Measurements from ENCODE around the gene CLDN14.
"Not testable (repeated sequence)": the region's sequence is repeated elsewhere in the genome, so short reads cannot be mapped to it uniquely, and the experiment has no call there.

CLDN14 gene

DNA sequence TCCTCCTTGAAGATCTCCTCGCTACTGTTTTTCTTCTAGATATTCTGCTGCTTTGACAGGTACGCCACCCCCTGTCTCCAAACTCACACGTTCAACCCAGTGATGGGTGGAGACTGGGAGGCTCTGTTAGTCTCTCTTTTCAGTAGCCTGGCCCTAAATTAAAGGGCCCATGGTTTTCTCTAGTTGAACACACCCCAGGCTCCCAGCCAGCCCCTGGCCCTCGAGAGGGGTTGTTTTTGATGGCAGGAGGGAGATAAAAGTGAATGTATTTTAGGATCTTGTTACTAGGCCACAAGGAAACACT is 21.6 kb upstream of the CLDN14 start:
- DNase-seq (ENCODE audit: low read depth, low spot score): no peak

DNA sequence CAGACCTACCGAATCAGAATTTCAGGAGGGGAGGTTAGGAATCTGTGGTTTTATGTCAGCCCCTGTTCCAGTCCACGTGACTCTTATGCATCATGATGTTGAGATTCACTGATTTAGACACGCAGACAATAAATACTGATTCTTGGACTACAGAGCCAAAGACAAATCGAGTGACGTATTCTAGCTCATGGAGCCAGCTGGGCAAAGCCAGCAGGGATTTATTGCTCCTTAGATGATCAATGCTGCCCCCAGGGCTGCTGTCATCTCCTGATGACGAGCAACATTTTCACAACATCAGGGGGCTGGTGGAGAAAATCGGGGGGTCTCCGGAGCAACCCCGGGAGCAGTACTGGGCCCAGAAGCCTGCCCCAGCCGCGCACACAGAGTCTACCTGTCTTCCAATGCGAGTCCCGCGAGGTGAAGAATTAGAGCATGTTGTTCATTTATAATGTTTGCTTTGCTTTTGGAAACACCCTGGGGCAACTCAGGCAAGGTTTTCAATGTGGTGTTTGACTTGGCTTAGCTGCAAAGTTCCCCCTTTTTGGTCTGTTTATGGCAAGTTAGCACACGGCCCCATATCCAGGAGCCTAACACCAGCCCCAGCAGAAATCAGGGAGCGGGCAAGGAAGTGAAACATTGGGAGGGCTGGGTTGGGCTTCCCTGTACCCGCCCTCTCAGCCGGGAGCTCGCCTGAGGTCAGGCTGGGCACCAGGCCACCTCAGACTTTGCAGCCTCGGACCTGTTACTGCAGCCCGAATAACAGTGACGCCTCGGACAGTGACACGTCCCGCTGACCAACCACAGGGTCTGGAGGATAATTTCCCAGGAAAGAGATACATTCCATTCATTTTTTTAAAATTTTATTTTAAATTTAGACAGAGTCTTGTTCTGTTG is 19.9 kb upstream of the CLDN14 start:
- no peak for DNase-seq (ENCODE audit: low read depth, low spot score)

DNA sequence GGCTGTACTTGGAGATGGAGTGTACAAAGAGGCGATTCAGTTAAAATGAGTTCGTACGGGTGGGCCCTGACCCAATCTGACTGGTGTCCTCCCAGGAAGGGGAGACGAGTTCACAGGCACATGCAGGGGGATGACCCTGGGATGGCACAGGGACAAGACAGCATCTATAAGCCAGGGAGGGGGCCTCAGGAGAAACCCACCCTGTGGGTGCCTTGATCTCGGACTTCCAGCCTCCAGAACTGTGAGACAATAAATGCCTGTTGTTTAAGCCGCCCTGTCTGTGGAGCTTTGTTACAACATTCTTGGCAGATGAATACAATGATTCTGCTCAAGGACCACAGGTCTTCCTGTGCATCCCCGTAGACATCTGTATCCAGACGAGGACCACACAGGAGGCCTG is 14.6 kb upstream of the CLDN14 start:
- DNase-seq (ENCODE audit: low read depth, low spot score): no peak

DNA sequence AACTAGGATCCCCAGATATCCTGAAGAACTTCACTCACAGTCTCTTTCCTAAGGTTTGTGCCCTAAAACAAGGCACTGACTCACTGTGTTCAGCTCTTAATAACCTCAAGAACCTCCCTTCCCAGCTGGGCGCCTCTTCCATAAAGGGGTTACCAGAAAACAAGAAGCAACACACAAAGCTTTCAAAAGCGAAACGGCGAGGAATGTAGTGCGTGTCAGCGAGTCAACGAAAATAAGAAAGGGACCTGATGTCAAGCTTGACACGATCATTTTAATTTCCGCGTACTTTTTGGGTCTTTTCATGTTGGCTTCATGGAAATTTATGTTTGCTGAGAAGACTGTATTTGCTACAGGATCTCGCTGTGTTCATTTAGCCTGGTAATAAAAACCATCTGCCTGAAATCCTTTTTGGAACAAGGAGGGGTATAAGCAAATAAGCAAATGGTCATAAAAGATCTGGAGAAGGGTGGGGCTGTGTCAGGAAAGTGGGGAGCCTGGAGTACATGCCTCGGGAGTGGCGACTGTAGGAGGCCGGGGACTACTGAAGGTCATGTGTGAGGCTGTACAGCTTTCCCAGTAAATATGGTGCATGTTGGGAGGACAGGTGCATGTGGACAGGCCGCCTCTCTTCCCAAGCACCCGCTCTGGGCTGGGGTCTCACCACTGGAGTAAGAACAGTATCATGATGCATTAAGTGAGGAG is 11.4 kb upstream of the CLDN14 start:
- DNase-seq (ENCODE audit: low read depth, low spot score): no peak

DNA sequence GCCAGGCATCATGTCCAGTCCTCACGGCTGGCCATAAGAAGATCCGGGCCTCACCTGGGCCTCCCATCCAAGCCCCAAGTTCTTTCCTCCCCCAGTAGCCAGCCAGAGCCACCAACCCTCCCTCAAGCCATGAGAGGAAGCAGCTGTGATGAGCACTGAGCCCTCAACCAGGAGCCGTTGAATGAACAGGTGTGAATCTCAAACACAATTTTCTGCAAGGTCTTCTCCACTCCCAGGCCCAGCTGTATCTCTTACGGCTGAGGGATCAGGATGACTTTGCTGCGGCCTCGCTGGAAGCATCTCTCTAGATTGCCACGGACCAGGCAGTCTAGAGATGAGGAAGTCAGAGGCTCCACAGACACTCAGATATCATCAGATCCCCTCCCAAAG is 9.8 kb upstream of the CLDN14 start:
- no peak for DNase-seq (ENCODE audit: low read depth, low spot score)

DNA sequence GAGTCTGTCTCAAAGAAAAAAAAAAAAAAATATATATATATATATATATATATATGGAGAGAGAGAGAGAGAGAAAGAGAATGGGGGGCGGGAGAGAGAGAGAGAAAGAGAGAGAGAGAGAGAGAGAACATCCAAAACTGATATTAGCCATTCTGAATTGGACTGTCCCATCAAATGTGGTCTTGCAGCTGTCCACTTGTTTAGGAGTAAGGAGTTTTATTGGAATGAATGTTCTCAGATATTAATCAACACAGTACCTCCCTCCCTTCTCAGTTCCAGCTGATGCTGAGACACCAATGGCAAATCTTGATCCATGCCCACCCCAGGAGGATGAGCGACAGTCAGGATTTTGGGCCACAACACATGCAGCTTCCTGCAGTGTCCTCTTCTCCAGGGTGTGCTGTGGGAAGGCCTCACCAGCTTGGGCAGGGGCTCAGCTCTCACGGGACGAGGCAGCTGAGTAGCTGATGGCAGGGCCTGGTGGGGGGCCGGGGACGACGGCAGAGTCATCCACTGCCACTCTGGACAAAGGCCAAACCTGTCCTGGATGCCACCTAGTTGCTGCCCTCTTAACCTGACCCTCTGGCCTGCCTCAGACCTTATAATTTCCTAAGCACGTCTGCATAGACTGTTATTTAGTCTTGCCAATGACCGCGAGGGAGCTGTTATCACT is 9.3 kb upstream of the CLDN14 start:
- no peak for DNase-seq (ENCODE audit: low read depth, low spot score)

DNA sequence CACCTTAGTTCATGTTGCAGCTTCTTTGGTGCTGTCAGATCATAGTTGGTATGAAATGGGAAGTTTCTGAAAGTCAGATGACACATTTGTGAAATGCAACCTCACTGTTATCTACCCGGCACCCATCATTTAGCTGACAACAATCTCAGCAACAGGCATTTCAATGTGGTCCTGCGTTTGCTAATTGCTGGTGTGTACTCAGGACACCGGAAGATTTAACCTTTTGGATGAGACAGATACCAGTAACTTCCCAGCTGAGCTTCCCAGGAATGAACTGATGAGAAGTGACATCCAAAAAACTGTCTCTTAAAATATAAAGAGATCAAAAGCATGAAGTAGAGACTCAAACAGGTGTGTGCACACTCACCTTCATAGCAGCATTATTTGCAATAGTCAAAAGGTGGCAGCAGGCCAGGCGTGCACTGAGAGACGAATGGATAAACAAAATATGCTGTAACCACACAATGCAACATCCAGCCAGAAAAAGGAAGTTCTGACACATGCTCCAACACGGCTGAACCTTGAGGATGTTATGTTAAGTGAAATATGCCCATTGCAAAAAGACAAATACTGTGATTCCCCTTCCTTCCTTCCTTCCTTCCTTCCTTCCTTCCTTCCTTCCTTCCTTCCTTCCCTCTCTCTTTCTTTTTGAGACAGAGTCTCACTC is 7.9 kb upstream of the CLDN14 start:
- no peak for DNase-seq (ENCODE audit: low read depth, low spot score)

DNA sequence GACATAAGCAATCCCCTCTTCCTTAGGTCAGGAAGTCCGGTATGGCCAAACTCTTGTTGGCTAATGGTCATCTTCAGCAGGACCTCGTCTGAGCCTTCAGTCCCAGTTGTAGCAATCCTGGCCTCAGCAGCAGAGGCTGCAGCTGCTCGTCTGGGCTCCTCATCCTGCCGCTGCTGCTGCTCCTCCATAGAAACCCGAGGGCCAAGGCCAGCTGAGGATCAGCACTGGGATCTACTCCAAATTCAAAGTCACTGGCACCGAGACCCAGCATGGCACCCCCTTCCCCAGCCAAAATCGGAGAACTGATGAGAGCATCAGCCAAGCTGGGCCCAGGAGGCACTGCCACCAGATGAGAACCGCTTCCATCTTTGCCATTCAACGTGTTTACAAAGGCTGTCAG is 6.3 kb upstream of the CLDN14 start:
- DNase-seq (ENCODE audit: low read depth, low spot score): no peak

DNA sequence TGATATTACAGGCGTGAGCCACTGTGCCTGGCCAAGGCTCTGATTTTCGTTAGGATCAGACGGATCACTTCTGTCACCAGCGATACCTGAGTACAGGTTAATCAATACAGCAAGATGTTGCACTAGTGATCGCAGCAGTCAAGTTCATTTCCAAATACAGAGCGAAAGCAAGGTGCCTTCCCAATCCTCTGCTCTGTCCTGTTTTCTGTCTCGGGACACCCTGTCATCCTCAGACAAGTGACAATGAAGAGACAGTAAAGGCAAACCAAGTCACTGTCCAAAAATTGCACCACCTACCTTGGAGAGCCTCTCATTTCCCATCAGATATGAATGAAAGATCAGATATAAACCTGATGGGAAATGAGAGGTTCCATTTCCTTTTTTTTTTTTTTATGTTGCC is 5.6 kb upstream of the CLDN14 start:
- DNase-seq (ENCODE audit: low read depth, low spot score): no peak

DNA sequence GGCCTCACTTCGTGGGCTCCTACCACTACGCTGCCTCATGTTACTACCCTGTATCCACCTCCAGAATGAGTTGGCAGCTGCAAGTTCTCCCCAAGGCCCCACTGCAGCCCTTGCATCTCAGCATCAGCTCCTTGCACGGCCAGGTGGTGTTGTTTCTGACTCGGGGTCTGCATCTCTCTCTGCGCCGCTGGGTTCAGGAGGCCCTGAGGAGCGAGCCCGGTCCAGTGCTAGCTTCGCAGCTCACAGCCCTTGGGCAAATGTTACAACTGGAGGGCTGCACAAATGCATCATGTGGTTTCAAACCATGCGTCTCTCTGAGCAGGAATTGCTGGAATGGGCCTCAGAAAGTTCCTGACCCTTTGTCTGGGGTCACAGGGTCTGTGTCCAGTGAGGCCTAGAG is 3.2 kb upstream of the CLDN14 start:
- DNase-seq (ENCODE audit: low read depth, low spot score): no peak

DNA sequence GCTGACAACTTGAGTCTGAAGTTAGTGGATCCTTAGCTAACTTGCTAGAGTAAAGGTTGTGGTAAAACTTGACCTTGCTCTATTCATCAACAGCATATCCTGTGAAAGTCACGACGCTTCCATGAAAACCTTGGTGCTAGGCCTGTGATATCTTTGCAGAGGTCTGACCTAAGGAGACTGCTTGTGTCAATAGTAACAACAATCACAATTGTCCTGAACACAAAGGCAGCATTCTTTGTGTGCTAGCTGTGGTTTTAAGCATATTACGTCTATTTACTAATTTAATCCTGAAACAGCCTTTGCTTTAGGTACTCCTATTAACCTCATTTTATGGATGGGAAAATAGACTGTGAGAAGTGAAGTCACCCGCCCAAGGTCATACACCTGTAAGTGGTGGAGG is 2.8 kb upstream of the CLDN14 start:
- no peak for DNase-seq (ENCODE audit: low read depth, low spot score)

DNA sequence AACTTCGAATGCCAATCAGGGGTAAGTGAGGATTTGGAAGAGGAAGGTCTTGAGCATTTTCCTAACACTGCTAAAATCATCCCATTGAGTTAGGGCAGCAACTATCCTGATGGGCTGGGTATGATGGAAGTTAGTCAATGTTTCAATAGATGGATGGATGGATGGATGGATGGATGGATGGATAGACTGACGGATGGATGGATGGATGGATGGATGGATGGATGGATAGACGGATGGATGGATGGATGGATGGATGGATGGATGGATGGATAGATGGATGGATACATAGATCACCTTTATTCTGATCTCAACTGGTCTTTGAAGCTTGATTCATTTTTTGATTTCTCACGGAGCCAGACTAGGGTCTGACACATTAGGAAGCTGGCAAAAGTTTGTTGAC is 2.3 kb upstream of the CLDN14 start:
- no peak for DNase-seq (ENCODE audit: low read depth, low spot score)

DNA sequence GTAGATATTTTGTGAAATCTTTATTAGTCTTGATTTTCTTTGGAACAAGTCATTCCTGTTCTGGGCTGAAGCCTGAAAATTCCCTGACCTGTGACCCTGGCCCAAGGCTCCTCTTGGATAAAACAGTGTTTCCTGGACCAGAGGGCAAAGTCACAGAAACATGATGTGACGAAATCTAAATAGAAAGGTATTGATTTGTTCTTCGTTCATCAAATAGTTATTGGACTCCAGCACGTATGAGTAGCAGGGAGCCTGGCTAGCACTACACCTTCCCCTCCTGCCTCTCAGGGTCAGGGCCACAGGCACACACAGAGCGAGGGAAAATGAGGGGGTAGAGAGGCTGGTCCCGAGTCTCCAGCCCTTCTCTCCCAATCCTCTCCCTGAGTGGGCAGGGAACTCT is 1.7 kb upstream of the CLDN14 start:
- DNase-seq (ENCODE audit: low read depth, low spot score): no peak

DNA sequence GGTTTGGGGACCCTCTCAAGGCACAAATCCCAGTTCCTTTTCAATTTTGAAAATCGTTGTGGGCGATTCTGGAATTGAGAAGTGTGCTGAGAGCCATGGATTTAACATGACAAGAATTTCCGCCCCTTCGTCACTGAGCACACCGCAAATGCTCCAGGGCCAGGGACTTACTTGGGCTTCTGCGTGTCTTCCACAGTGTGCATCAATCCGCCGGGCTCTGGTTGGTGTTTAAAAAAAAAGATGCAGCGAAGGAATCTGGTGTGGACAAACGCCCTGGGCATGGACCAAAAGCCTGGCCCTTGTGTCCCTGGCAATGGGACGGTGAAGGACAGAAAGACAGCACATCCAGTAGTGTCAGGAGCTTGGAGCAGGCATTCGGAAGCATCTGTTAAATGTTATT is 696 bp upstream of the CLDN14 start:
- no peak for DNase-seq (ENCODE audit: low read depth, low spot score)

DNA sequence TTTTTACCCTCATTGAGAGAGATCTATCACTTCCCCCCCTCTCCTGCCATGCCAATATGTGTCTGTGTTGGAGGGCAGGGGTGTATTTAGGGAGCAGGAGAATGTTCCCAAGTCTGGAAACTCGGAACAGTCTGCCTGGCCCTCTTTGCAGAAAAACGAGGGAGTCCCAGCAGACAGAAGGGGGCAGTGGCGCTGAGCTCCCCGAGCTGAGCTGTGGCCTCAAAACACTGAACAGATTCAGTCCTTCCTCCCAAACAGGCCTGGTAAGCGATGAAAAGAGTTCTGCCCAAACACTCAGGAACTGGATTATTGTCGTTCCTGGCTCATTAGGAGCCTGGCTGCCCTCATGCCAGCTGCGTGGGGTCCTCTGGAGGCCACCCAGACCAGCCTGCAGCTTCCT is 981 bp downstream of the CLDN14 start:
- DNase-seq (ENCODE audit: low read depth, low spot score): no peak

DNA sequence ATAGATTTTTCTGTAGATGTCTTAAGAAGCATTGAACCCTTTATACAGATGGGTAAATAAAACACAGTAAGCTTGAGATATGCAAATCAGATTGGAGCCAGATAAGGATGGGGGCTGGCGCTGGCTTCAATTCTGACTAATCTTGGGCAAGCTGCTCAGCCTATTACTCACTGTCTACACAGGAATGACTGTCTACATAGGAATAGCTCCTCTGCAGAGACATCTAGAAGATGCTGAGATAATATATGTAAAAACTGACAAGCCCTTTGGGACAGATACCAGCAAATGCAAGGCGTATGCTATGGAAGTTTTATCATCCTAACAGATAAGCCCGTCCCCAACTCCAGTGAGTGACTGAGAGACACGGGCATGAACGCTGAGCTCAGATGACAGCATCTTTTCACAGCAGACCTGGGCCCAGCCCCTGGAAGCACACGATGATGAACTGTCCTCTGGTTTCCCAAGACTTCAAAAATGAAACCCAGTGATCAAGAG is 1.7 kb downstream of the CLDN14 start:
- no peak for DNase-seq (ENCODE audit: low read depth, low spot score)

DNA sequence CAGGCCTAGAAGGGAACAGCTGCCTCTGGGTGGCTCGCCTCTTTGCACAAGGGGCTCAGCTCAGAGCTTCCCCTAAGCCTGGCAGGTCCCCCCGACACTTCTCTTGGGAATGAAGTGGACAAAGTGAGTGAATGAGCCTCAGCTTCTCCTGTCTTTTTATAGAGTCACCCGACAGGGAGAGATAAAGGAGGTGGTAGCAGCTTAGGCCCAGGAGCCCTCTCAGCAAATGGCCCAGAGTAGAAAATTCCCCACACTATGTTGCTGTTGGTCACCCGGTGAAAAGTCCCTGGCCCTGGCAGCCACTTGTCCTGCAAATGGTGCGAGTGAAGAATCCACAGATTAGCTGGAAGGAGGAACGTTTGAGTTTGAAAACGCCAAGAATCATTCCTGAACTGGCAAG is 2.4 kb downstream of the CLDN14 start:
- DNase-seq (ENCODE audit: low read depth, low spot score): no peak

DNA sequence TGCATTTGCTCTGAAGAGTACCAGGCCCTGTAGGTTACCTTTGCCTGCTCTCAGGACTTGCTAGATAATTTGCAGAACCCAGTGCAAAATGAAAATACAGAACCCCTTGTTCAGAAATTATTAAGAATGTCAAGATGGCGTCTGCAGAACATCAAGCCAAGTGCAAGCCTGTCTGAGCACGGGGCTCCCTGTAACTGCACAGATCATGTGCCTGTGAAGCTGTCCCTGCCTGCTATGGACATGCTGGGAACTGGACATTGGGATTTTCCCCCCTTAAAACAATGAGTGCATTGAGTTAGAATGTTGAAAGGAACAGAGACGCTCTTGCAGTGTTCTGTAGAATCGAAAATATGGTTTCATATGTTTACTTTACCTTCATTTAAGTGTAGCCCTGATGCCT is 2.9 kb downstream of the CLDN14 start:
- no peak for DNase-seq (ENCODE audit: low read depth, low spot score)

DNA sequence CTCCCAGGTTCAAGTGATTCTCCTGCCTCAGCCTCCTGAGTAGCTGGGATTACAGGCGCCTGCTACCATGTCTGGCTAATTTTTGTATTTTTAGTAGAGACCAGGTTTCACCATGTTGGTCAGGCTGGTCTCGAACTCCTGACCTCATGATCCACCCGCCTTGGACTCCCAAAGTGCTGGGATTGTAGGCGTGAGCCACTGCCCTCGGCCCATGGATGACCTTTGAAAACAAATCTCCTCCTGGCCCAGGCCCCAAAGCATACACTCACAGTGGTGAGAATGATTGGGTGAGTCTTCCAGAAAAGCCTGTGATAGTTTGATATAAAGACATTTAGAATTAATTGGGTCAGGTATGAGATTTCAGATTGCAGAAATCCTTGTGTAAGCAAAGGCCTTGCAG is 3.4 kb downstream of the CLDN14 start:
- not testable (repeated sequence) for DNase-seq (ENCODE audit: low read depth, low spot score)

DNA sequence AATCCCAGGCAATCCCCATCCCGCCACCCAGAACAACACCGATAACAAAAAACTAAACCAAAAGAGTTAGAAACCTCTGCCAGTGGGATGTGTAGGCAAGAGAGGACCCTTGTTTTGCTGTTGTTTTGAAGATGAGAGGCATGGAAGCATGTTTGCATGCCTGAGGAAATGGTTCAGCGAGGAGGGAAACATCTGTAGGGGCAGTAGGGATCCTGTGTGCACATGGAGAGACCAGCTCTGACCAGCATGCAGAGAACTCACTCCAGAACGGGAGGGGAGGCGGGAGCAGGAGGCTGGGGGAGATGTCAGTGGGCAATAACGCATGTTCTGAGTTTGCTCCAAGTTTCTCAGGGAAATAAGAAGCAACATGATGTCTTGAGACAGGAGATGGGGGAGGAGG is 5.3 kb downstream of the CLDN14 start:
- DNase-seq (ENCODE audit: low read depth, low spot score): no peak

DNA sequence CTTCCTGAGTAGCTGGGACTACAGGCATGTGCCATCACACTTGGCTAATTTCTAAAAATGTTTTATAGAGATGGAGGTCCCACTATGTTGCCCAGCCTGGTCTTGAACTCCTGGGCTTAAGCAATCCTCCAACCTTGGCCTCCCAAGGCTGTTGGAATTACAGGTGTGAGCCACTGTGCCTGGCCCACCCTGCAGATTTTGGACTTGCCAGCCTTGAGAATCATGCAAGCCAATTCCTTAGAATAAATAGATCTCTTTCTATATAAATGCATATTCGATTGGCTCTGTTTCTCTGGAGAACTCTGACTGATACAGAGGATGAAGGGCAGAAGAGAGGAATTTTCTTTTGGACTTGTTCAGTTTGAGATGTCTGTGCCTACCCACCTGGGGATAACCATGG is 6.7 kb downstream of the CLDN14 start:
- DNase-seq (ENCODE audit: low read depth, low spot score): no peak

DNA sequence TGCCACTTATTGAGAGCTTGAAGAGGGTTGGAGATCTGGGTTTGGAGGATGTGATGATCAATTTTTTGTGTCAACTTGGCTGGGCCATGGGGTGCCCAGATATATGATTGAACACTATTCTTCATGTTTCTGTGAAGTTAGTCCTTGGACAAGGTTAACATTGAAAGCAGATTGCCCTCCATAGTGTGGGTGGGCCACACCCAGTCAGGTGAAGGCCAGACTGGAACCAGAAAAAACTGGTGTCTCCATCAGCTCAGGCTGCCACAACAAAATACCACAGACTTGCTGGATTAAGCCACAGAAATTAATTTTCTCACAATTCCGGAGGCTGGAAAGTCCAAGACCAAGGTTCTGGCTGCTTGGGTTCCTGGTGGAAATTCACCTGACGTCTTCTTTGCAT is 7.5 kb downstream of the CLDN14 start:
- DNase-seq (ENCODE audit: low read depth, low spot score): no peak
